HG02642 (cell line): ENCODE results near the gene CAMK2D.

Experiments
- ATAC-seq: cut with Tn5 transposase; IDR thresholded peaks from one replicate; pipeline ENCODE4 v1.9.1; 2021; ENCODE audit warnings: mild to moderate bottlenecking; ENCODE audit not compliant: unreplicated experiment, poor library complexity

CAMK2D gene

GRCh38 chr4:113500424-113500823 lies 261.1 kb downstream of the CAMK2D start:
- ATAC-seq, result no peak

GRCh38 chr4:113499696-113500095 lies 261.8 kb downstream of the CAMK2D start:
- no peak for ATAC-seq

GRCh38 chr4:113499166-113499565 lies 262.4 kb downstream of the CAMK2D start:
- ATAC-seq, result no peak

GRCh38 chr4:113497154-113497884 lies 264.2 kb downstream of the CAMK2D start:
- no peak for ATAC-seq

GRCh38 chr4:113496698-113497097 lies 264.8 kb downstream of the CAMK2D start:
- ATAC-seq, result no peak

GRCh38 chr4:113495790-113496189 lies 265.7 kb downstream of the CAMK2D start:
- no peak for ATAC-seq

GRCh38 chr4:113483131-113483530 lies 278.4 kb downstream of the CAMK2D start:
- ATAC-seq, result no peak

- ATAC-seq, result no peak
Observed at GRCh38 chr4:113482325-113482724, 279.2 kb downstream of the CAMK2D start.

GRCh38 chr4:113481820-113482219 lies 279.7 kb downstream of the CAMK2D start:
- no peak for ATAC-seq

GRCh38 chr4:113480109-113480508 lies 281.4 kb downstream of the CAMK2D start:
- ATAC-seq, result no peak

- ATAC-seq, result no peak
Observed at GRCh38 chr4:113478032-113478431, 283.5 kb downstream of the CAMK2D start.

GRCh38 chr4:113476800-113477199 lies 284.7 kb downstream of the CAMK2D start:
- ATAC-seq, result no peak

- no peak for ATAC-seq
Observed at GRCh38 chr4:113474017-113474416, 287.5 kb downstream of the CAMK2D start.

- ATAC-seq, result no peak
Observed at GRCh38 chr4:113472864-113473263, 288.7 kb downstream of the CAMK2D start.

- no peak for ATAC-seq
Observed at GRCh38 chr4:113471146-113471860, 290.2 kb downstream of the CAMK2D start.

- ATAC-seq, result no peak
Observed at GRCh38 chr4:113469926-113470325, 291.6 kb downstream of the CAMK2D start.

- no peak for ATAC-seq
Observed at GRCh38 chr4:113469023-113469390, 292.5 kb downstream of the CAMK2D start.

GRCh38 chr4:113468165-113469022 lies 293.1 kb downstream of the CAMK2D start:
- no peak for ATAC-seq

- no peak for ATAC-seq
Observed at GRCh38 chr4:113467581-113467980, 294.0 kb downstream of the CAMK2D start.

GRCh38 chr4:113462286-113462685 lies 299.3 kb downstream of the CAMK2D start:
- ATAC-seq, result no peak

- ATAC-seq, result no peak
Observed at GRCh38 chr4:113461281-113461680, 300.3 kb downstream of the CAMK2D start.
